HEK293 (cell line): ENCODE data around the gene C9orf78.

Experiments used
- CTCF ChIA-PET: fragments of 350-600 bp; formaldehyde crosslinking; extraction: SDS; loops from one replicate; lab custom pipeline; 2021; ENCODE audit warnings: antibody characterized with exemption; lab: Yijun Ruan, JAX
- POLR2A ChIA-PET: fragments of 300-600 bp; formaldehyde crosslinking; extraction: SDS; loops from one replicate; lab custom pipeline; 2020; ENCODE audit warnings: antibody characterized with exemption, inconsistent platforms; lab: Yijun Ruan, JAX
- H3K27ac ChIP-seq: fragments of 200-500 bp; sonication (Bioruptor generic); 2 replicates; pipeline ENCODE4 v1.5.1; 2014; ENCODE audit warnings: low read depth, low read length, control low read depth, inconsistent platforms; ENCODE audit errors: extremely low read depth
- H3K36me3 ChIP-seq, 2 experiments: fragments of 200-500 bp in 1 of 2; sonication (Bioruptor generic) in 1 of 2; 1 replicate in 1 of 2; 2 replicates in 1 of 2; pipeline ENCODE4 v1.5.1; 2014 to 2017; ENCODE audit warnings: inconsistent platforms in 2 of 2, low read length in 2 of 2; ENCODE audit not compliant: control insufficient read depth in 2 of 2, insufficient read depth in 1 of 2
- H3K4me1 ChIP-seq: fragments of 200-500 bp; sonication (Bioruptor generic); 2 replicates; pipeline ENCODE4 v1.5.1; 2014; ENCODE audit warnings: mild to moderate bottlenecking, low read length, inconsistent platforms; ENCODE audit not compliant: control insufficient read depth, insufficient read depth
- H3K4me3 ChIP-seq: 2 replicates; pipeline ENCODE4 v1.5.1; 2011; ENCODE audit warnings: low read depth, mild to moderate bottlenecking, control low read depth, low read length, moderate library complexity
- H3K9me3 ChIP-seq: fragments of 200-500 bp; sonication (Bioruptor generic); 2 replicates; pipeline ENCODE4 v1.5.1; 2014; ENCODE audit warnings: low read depth, low read length, inconsistent platforms; ENCODE audit not compliant: control insufficient read depth, insufficient read depth
- GFI1B ChIP-seq: fragments of 450-650 bp; formaldehyde crosslinking; IDR thresholded peaks from 2 replicates; pipeline ENCODE4 v1.5.1; 2016; ENCODE audit warnings: missing biosample characterization, missing genetic modification characterization
- KLF9 ChIP-seq: fragments of 450-650 bp; formaldehyde crosslinking; IDR thresholded peaks from 2 replicates; pipeline ENCODE4 v1.5.1; 2016; ENCODE audit warnings: missing biosample characterization, missing genetic modification characterization, low read depth
- MYNN ChIP-seq: fragments of 450-650 bp; formaldehyde crosslinking; IDR thresholded peaks from 2 replicates; pipeline ENCODE4 v1.5.1; 2016; ENCODE audit warnings: missing biosample characterization, missing genetic modification characterization, borderline replicate concordance
- ZBTB48 ChIP-seq: fragments of 450-650 bp; formaldehyde crosslinking; IDR thresholded peaks from 2 replicates; pipeline ENCODE4 v1.5.1; 2016; ENCODE audit warnings: missing biosample characterization, missing genetic modification characterization
- ZFP37 ChIP-seq: fragments of 450-650 bp; formaldehyde crosslinking; IDR thresholded peaks from 2 replicates; pipeline ENCODE4 v1.5.1; 2016; ENCODE audit warnings: missing biosample characterization, missing genetic modification characterization
- ZNF138 ChIP-seq: fragments of 450-650 bp; formaldehyde crosslinking; IDR thresholded peaks from 2 replicates; pipeline ENCODE4 v1.5.1; 2016; ENCODE audit warnings: missing biosample characterization, missing genetic modification characterization, borderline replicate concordance
- ZNF19 ChIP-seq: fragments of 450-650 bp; formaldehyde crosslinking; IDR thresholded peaks from 2 replicates; pipeline ENCODE4; 2016; ENCODE audit warnings: missing biosample characterization, missing genetic modification characterization, low read depth
- ZNF214 ChIP-seq: fragments of 450-650 bp; formaldehyde crosslinking; IDR thresholded peaks from 2 replicates; pipeline ENCODE4 v1.5.1; 2017; ENCODE audit warnings: missing biosample characterization, mild to moderate bottlenecking, missing genetic modification characterization, borderline replicate concordance
- ZNF223 ChIP-seq: fragments of 450-650 bp; formaldehyde crosslinking; IDR thresholded peaks from 2 replicates; pipeline ENCODE4 v1.5.1; 2016; ENCODE audit warnings: missing biosample characterization, missing genetic modification characterization
- ZNF292 ChIP-seq: fragments of 450-650 bp; formaldehyde crosslinking; IDR thresholded peaks from 2 replicates; pipeline ENCODE4 v1.5.1; 2016; ENCODE audit warnings: low read depth, missing biosample characterization, missing genetic modification characterization, borderline replicate concordance
- ZNF621 ChIP-seq: fragments of 450-650 bp; formaldehyde crosslinking; IDR thresholded peaks from 2 replicates; pipeline ENCODE4 v1.5.1; 2017; ENCODE audit warnings: missing biosample characterization, missing genetic modification characterization
- ZNF660 ChIP-seq: fragments of 450-650 bp; IDR thresholded peaks from 2 replicates; pipeline ENCODE4 v1.5.1; 2018; ENCODE audit warnings: missing biosample characterization, mild to moderate bottlenecking, missing genetic modification characterization
- ZNF830 ChIP-seq: fragments of 450-650 bp; IDR thresholded peaks from 2 replicates; pipeline ENCODE4 v1.5.0; 2018; ENCODE audit warnings: missing biosample characterization, missing genetic modification characterization, low read depth, mild to moderate bottlenecking, moderate library complexity
- TF ChIP-seq, protein P1 (sequence below): fragments of 450-650 bp; formaldehyde crosslinking; IDR thresholded peaks from 2 replicates; pipeline ENCODE4 v1.5.1; 2016; ENCODE audit warnings: missing biosample characterization, missing genetic modification characterization
- TF ChIP-seq, protein P2 (sequence below): fragments of 450-650 bp; IDR thresholded peaks from 2 replicates; pipeline ENCODE4 v1.5.1; 2018; ENCODE audit warnings: missing biosample characterization, mild to moderate bottlenecking, missing genetic modification characterization
- TF ChIP-seq, protein P3 (sequence below): fragments of 450-650 bp; IDR thresholded peaks from 2 replicates; pipeline ENCODE4 v1.5.1; 2018; ENCODE audit warnings: missing biosample characterization, missing genetic modification characterization
- TF ChIP-seq, protein P4 (sequence below): fragments of 450-650 bp; formaldehyde crosslinking; IDR thresholded peaks from 2 replicates; pipeline ENCODE4 v1.5.1; 2016; ENCODE audit warnings: missing biosample characterization, missing genetic modification characterization

Gene C9orf78

DNA sequence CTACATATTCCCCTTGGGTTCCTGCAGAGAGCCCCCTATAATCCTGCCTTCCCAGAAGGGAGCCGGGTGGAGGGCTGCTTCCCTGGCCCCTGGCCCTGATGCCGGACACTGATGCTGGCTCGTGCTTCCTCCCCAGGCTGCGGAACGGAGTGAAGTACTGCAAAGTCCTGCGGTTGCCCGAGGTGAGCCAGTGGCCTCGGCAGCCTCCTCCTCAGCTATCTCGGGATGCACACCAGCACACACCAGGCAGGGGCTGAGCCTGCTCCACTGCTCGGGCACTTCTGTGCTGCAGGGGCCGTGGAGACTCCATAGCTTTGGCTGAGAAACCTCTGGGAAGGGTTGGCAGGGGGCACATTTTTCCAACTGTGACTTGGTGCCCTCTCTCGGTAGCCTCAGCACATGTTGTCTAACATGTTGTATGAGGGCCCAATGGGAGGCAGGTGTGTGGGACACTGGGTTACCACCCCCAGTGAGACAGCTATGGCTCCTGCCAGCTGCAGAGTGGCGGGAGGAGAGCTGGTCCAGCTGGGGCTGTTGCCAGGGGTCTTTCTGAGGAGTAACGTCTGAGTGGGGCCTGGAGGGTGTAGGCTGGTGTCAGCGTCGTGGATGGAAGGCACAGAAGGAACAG is 38.6 kb upstream of the C9orf78 start:
- no peak overlapping the region for H3K4me3 ChIP-seq
- no peaks in the 10 kb centered on the region for H3K4me1 ChIP-seq
- POLR2A ChIA-PET, result interaction anchor here (0.5 kb wide), 1 partner anchor 183 kb away, joined by 5 read pairs; no protein-coding TSS in a partner anchor
- no peak overlapping the region for H3K27ac ChIP-seq
- TF ChIP-seq KLF9, result no peak
- TF ChIP-seq ZNF214 (tag by site-specific recombination), result no peak
- no peak for TF ChIP-seq ZNF138 (tag by site-specific recombination)
- TF ChIP-seq MYNN, result no peak
- TF ChIP-seq GFI1B (tag by site-specific recombination), result no peak
- TF ChIP-seq, protein P1, sequence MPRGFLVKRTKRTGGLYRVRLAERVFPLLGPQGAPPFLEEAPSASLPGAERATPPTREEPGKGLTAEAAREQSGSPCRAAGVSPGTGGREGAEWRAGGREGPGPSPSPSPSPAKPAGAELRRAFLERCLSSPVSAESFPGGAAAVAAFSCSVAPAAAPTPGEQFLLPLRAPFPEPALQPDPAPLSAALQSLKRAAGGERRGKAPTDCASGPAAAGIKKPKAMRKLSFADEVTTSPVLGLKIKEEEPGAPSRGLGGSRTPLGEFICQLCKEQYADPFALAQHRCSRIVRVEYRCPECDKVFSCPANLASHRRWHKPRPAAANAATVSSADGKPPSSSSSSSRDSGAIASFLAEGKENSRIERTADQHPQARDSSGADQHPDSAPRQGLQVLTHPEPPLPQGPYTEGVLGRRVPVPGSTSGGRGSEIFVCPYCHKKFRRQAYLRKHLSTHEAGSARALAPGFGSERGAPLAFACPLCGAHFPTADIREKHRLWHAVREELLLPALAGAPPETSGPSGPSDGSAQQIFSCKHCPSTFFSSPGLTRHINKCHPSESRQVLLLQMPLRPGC (tag by site-specific recombination), result no peak
- TF ChIP-seq, all 188 proteins: peak for 0
- Histone ChIP-seq H3K36me3 (peaks cover 0 to 35% of the 10 kb centered on the region in 2 experiments; a peak in 1 of 3 replicates), H3K9me3 (no peaks in the 10 kb centered on the region)
- CTCF ChIA-PET, result interaction anchor here (1.0 to 1.1 kb wide), 2 partner anchors 12 to 114 kb away, joined by 4 read pairs; no protein-coding TSS in a partner anchor

DNA sequence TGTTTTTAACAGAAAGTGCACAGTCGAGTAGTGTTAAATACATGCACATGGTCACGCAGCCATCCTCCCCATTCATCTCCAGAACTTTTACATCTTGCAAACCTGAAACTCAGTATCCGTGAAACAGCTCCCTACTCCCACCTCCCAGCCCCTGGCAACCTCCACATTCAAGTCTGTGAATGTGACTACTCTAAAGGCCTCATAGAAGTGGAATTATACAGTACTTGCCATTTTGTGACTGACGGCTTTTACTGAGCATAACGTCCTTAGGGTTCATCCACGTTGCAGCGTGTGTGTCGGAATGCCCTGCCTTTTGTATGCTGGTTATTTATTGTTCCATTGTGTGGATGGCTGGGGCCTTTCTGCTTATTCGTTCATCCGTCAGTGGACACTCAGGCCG is 36.0 kb upstream of the C9orf78 start:
- Histone ChIP-seq H3K9me3 (no peaks in the 10 kb centered on the region), H3K27ac (no peak overlapping the region), H3K36me3 (peaks cover 0 to 29% of the 10 kb centered on the region in 2 experiments; a peak in 1 of 3 replicates), H3K4me3 (no peak overlapping the region), H3K4me1 (no peaks in the 10 kb centered on the region)
- ChIA-PET POLR2A (no interaction called here), CTCF (interaction anchor here (0.7 kb wide), 1 partner anchor 173 kb away, joined by 3 read pairs; no protein-coding TSS in a partner anchor)
- TF ChIP-seq, protein P2, sequence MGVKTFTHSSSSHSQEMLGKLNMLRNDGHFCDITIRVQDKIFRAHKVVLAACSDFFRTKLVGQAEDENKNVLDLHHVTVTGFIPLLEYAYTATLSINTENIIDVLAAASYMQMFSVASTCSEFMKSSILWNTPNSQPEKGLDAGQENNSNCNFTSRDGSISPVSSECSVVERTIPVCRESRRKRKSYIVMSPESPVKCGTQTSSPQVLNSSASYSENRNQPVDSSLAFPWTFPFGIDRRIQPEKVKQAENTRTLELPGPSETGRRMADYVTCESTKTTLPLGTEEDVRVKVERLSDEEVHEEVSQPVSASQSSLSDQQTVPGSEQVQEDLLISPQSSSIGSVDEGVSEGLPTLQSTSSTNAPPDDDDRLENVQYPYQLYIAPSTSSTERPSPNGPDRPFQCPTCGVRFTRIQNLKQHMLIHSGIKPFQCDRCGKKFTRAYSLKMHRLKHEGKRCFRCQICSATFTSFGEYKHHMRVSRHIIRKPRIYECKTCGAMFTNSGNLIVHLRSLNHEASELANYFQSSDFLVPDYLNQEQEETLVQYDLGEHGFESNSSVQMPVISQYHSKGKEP (tag by site-specific recombination), result no peak
- TF ChIP-seq, protein P3, sequence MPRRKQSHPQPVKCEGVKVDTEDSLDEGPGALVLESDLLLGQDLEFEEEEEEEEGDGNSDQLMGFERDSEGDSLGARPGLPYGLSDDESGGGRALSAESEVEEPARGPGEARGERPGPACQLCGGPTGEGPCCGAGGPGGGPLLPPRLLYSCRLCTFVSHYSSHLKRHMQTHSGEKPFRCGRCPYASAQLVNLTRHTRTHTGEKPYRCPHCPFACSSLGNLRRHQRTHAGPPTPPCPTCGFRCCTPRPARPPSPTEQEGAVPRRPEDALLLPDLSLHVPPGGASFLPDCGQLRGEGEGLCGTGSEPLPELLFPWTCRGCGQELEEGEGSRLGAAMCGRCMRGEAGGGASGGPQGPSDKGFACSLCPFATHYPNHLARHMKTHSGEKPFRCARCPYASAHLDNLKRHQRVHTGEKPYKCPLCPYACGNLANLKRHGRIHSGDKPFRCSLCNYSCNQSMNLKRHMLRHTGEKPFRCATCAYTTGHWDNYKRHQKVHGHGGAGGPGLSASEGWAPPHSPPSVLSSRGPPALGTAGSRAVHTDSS, result no peak
- no peak for TF ChIP-seq ZNF19 (tag by site-specific recombination)
- no peak for TF ChIP-seq ZNF830 (tag by site-specific recombination)
- TF ChIP-seq ZNF223 (tag by site-specific recombination), result no peak
- no peak for TF ChIP-seq ZFP37 (tag by site-specific recombination)

DNA sequence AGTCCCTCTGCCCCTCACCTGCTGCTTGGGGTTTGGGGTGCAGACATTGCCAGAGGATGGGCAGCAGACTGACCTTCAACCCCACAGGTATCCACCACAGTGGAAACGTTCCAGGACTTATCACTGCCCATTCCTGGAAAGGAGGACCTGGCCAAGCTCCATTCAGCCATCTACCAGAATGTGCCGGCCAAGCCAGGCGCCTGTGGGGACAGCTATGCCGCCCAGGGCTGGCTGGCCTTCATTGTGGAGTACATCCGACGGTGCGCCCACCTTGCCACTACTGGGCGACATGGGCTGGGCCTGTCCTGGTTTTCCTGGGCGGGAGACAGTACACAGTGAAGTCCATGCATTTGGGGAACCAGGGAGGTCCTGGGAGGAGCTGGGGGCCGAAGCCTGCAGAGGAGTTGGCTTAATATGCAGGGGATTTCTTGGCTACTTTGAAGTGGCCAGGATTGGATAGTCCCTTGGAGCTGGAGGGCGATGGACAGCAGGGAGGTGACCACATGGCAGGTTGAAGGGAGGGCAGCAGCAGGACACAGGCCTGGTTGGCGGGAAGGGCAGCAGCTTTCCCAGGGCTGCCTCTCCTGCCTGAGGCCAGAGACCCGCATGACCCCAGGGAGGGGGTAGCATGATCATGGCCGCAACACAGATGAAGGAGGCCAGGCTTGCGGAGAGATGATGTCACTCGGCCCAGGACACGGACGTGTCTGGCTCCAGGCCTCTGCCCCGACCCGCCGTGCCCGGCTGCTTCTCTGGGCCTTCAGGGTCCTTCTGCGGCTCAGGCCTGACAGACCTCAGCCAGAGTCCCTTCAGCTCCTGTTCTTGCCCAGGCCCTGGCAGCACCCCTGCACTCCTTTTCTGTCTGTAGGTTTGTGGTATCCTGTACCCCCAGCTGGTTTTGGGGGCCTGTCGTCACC is 34.8 kb upstream of the C9orf78 start:
- peaks cover 0 to 27% of the 10 kb centered on the region in 2 experiments; a peak in 1 of 3 replicates for H3K36me3 ChIP-seq
- H3K4me3 ChIP-seq, result no peak overlapping the region
- CTCF ChIA-PET, result interaction anchor here (0.6 to 0.7 kb wide), 2 partner anchors 32 to 336 kb away, joined by 3 to 7 read pairs; no protein-coding TSS in a partner anchor
- no peaks in the 10 kb centered on the region for H3K4me1 ChIP-seq
- no peak overlapping the region for H3K27ac ChIP-seq
- no peaks in the 10 kb centered on the region for H3K9me3 ChIP-seq
- no peak for TF ChIP-seq ZNF660 (tag by site-specific recombination)
- no peak for TF ChIP-seq ZBTB48 (tag by site-specific recombination)
- TF ChIP-seq, protein P4, sequence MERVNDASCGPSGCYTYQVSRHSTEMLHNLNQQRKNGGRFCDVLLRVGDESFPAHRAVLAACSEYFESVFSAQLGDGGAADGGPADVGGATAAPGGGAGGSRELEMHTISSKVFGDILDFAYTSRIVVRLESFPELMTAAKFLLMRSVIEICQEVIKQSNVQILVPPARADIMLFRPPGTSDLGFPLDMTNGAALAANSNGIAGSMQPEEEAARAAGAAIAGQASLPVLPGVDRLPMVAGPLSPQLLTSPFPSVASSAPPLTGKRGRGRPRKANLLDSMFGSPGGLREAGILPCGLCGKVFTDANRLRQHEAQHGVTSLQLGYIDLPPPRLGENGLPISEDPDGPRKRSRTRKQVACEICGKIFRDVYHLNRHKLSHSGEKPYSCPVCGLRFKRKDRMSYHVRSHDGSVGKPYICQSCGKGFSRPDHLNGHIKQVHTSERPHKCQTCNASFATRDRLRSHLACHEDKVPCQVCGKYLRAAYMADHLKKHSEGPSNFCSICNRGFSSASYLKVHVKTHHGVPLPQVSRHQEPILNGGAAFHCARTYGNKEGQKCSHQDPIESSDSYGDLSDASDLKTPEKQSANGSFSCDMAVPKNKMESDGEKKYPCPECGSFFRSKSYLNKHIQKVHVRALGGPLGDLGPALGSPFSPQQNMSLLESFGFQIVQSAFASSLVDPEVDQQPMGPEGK, result no peak
- TF ChIP-seq ZNF621 (tag by site-specific recombination), result no peak
- no peak for TF ChIP-seq ZNF292 (tag by site-specific recombination)
- POLR2A ChIA-PET, result interaction anchor here (0.5 kb wide), 2 partner anchors 17 to 44 kb away, joined by 3 to 6 read pairs; no protein-coding TSS in a partner anchor
